H9 (cell line): ENCODE measurements around the gene PRR12. TPM values are rescaled to one million over a fixed set of nuclear protein-coding genes. Genes with fewer than 3 reads are reported as not detected.

ENCODE experiments used
- DNase-seq: peaks from one replicate; pipeline ENCODE4 v3.0.0-alpha.2; 2017
- H2AFZ ChIP-seq: one replicate; pipeline ENCODE4 v1.6.1; 2013; ENCODE audit warnings: mild to moderate bottlenecking, low read length, control low read depth, moderate library complexity
- H2AK5ac ChIP-seq: 2 replicates; pipeline ENCODE4 v1.6.1; 2013; ENCODE audit warnings: low read length, control low read depth, mixed read lengths; ENCODE audit not compliant: insufficient read length
- H2BK120ac ChIP-seq: one replicate; pipeline ENCODE4 v1.6.1; 2013; ENCODE audit warnings: low read depth, mild to moderate bottlenecking, low read length, control low read depth, inconsistent platforms; ENCODE audit not compliant: poor library complexity, severe bottlenecking
- H2BK12ac ChIP-seq: 2 replicates; pipeline ENCODE4 v1.6.1; 2013; ENCODE audit warnings: low read length, control low read depth, mixed read lengths, low read depth; ENCODE audit not compliant: insufficient read length
- H2BK15ac ChIP-seq: 2 replicates; pipeline ENCODE4 v1.6.1; 2013; ENCODE audit warnings: low read depth, low read length, control low read depth
- H2BK20ac ChIP-seq: one replicate; pipeline ENCODE4 v1.6.1; 2013; ENCODE audit warnings: low read depth, mild to moderate bottlenecking, low read length, control low read depth, inconsistent platforms; ENCODE audit not compliant: poor library complexity, severe bottlenecking
- H2BK5ac ChIP-seq: 2 replicates; pipeline ENCODE4 v1.6.1; 2013; ENCODE audit warnings: low read length, control low read depth, mixed read lengths; ENCODE audit not compliant: insufficient read length
- H3K14ac ChIP-seq: 2 replicates; pipeline ENCODE4 v1.6.1; 2013; ENCODE audit warnings: low read length, control low read depth; ENCODE audit not compliant: insufficient read depth
- H3K18ac ChIP-seq: 2 replicates; pipeline ENCODE4 v1.6.1; 2013; ENCODE audit warnings: low read depth, mild to moderate bottlenecking, mixed read lengths, low read length, control low read depth; ENCODE audit not compliant: insufficient read length
- H3K23ac ChIP-seq: 2 replicates; pipeline ENCODE4 v1.6.1; 2013; ENCODE audit warnings: low read length, control low read depth, mixed read lengths, low read depth; ENCODE audit not compliant: insufficient read length
- H3K23me2 ChIP-seq: 2 replicates; pipeline ENCODE4 v1.6.1; 2013; ENCODE audit warnings: low read depth, mild to moderate bottlenecking, mixed read lengths, low read length, control low read depth; ENCODE audit not compliant: insufficient read length, poor library complexity, severe bottlenecking
- H3K27ac ChIP-seq: 2 replicates; pipeline ENCODE4 v1.5.1; 2013; ENCODE audit warnings: low read length, control low read depth, mixed read lengths, low read depth; ENCODE audit not compliant: insufficient read length
- H3K27me3 ChIP-seq: 2 replicates; pipeline ENCODE4 v1.6.1; 2013; ENCODE audit warnings: low read length, control low read depth, inconsistent platforms; ENCODE audit not compliant: insufficient read depth
- H3K4ac ChIP-seq: 2 replicates; pipeline ENCODE4 v1.6.1; 2013; ENCODE audit warnings: low read depth, mild to moderate bottlenecking, control low read depth, inconsistent platforms, low read length, moderate library complexity
- H3K4me1 ChIP-seq: 2 replicates; pipeline ENCODE4 v1.6.1; 2013; ENCODE audit warnings: low read length, control low read depth, inconsistent platforms; ENCODE audit not compliant: insufficient read depth
- H3K4me2 ChIP-seq: 2 replicates; pipeline ENCODE4 v1.6.1; 2013; ENCODE audit warnings: low read length, control low read depth, mixed read lengths; ENCODE audit not compliant: insufficient read length, insufficient read depth
- H3K56ac ChIP-seq: 2 replicates; pipeline ENCODE4 v1.6.1; 2013; ENCODE audit warnings: low read depth, mild to moderate bottlenecking, mixed read lengths, low read length, control low read depth; ENCODE audit not compliant: insufficient read length
- H3K79me1 ChIP-seq: 2 replicates; pipeline ENCODE4 v1.6.1; 2013; ENCODE audit warnings: low read depth, mild to moderate bottlenecking, moderate library complexity, low read length, control low read depth, inconsistent platforms; ENCODE audit not compliant: insufficient read depth, poor library complexity, severe bottlenecking
- H3K79me2 ChIP-seq: 2 replicates; pipeline ENCODE4 v1.6.1; 2013; ENCODE audit warnings: low read length, control low read depth, inconsistent platforms; ENCODE audit not compliant: insufficient read depth
- H3K9ac ChIP-seq: 2 replicates; pipeline ENCODE4 v1.6.1; 2013; ENCODE audit warnings: low read length, control low read depth, mixed read lengths; ENCODE audit not compliant: insufficient read length; ENCODE audit errors: extremely low read depth
- H3K9me3 ChIP-seq: one replicate; pipeline ENCODE4 v1.6.1; 2013; ENCODE audit warnings: low read depth, low read length, inconsistent platforms; ENCODE audit not compliant: control insufficient read depth
- H3T11ph ChIP-seq: one replicate; pipeline ENCODE4 v1.6.1; 2013; ENCODE audit warnings: mild to moderate bottlenecking, low read length, control low read depth, inconsistent platforms
- H4K20me1 ChIP-seq: one replicate; pipeline ENCODE4 v1.6.1; 2013; ENCODE audit not compliant: control insufficient read depth, insufficient read length, insufficient read depth
- H4K5ac ChIP-seq: 2 replicates; pipeline ENCODE4 v1.6.1; 2013; ENCODE audit warnings: low read depth, mild to moderate bottlenecking, mixed read lengths, low read length, control low read depth; ENCODE audit not compliant: insufficient read length
- H4K8ac ChIP-seq: replicated peaks from 2 replicates; pipeline ENCODE4 v1.6.1; 2013; ENCODE audit warnings: low read length, control low read depth, mixed read lengths, low read depth; ENCODE audit not compliant: insufficient read length
- H4K91ac ChIP-seq: 2 replicates; pipeline ENCODE4 v1.6.1; 2013; ENCODE audit warnings: low read depth, mild to moderate bottlenecking, moderate library complexity, mixed read lengths, low read length, control low read depth; ENCODE audit not compliant: insufficient read length
- H3K27ac Mint-ChIP-seq, 3 experiments: 2 replicates in 2 of 3; 3 replicates in 1 of 3; pipeline ENCODE4 v1.8.0; 2020 to 2021; ENCODE audit warnings: mixed read lengths in 3 of 3, mild to moderate bottlenecking in 1 of 3, moderate library complexity in 1 of 3
- H3K27me3 Mint-ChIP-seq: 2 replicates; pipeline ENCODE4 v1.8.0; 2021; ENCODE audit warnings: low read depth, mild to moderate bottlenecking, moderate library complexity, mixed read lengths
- H3K36me3 Mint-ChIP-seq, 3 experiments: 2 replicates in 2 of 3; 3 replicates in 1 of 3; pipeline ENCODE4 v1.8.0; 2020 to 2021; ENCODE audit warnings: low read depth in 3 of 3, mixed read lengths in 3 of 3; ENCODE audit not compliant: insufficient read depth in 1 of 3
- H3K4me1 Mint-ChIP-seq, 2 experiments: 2 replicates each; pipeline ENCODE4 v1.8.0; 2020; ENCODE audit warnings: mixed read lengths in 2 of 2
- H3K4me3 Mint-ChIP-seq, 2 experiments: 2 replicates in 1 of 2; 3 replicates in 1 of 2; pipeline ENCODE4 v1.8.0; 2020 to 2021; ENCODE audit warnings: mild to moderate bottlenecking in 2 of 2, mixed read lengths in 2 of 2, moderate library complexity in 1 of 2
- H3K9me3 Mint-ChIP-seq, 2 experiments: 2 replicates in 1 of 2; 3 replicates in 1 of 2; pipeline ENCODE4 v1.8.0; 2020; ENCODE audit warnings: mild to moderate bottlenecking in 2 of 2, mixed read lengths in 2 of 2, moderate library complexity in 1 of 2
- CTCF ChIP-seq: fragments of 200-600 bp; sonication (generic); conservative IDR thresholded peaks from 3 replicates; pipeline ENCODE4 v1.8.0; 2021; ENCODE audit warnings: antibody characterized with exemption, mild to moderate bottlenecking
- WGBS: extraction: QIAGEN DNeasy Blood & Tissue Kit; methylation state at CpG from one replicate; pipeline ENCODE4 v1.1.7; 2013; ENCODE audit warnings: missing lambda C conversion rate, low lambda C conversion rate, mixed read lengths; ENCODE audit not compliant: insufficient read length; ENCODE audit errors: extremely low coverage; 5-methylcytosine and 5-hydroxymethylcytosine counted together
- total RNA-seq: library from RNA; stranded (reverse); gene quantifications from 2 replicates; pipeline ENCODE4 v1.2.1, GENCODE V29; 2021

The PRR12 gene
- total RNA-seq, 1 experiment from 2014 or later, result 65.9 TPM

- no peaks in the 10 kb centered on the region; the same call in 1 of the 2 replicates for H3K27me3 Mint-ChIP-seq
- no peak overlapping the region for H2AFZ ChIP-seq
- H3K23ac ChIP-seq, result no peak overlapping the region
- no peaks in the 10 kb centered on the region for H3K27me3 ChIP-seq
- no peak overlapping the region for H4K8ac ChIP-seq
- no peak overlapping the region for H3K27ac Mint-ChIP-seq
- H3K4me2 ChIP-seq, result no peak overlapping the region
- peaks cover 3% of the 10 kb centered on the region for H3K79me1 ChIP-seq
- peaks cover 2% of the 10 kb centered on the region for H3K23me2 ChIP-seq
- no peak overlapping the region for H4K91ac ChIP-seq
- no peak overlapping the region for H2BK5ac ChIP-seq
- H3K4ac ChIP-seq, result no peak overlapping the region
- TF ChIP-seq CTCF, result no peak
- H3K4me3 Mint-ChIP-seq, result no peak overlapping the region
- H3K36me3 Mint-ChIP-seq, result peaks cover 49 to 76% (median 69%) of the 10 kb centered on the region in 3 experiments
- H3K9me3 ChIP-seq, result no peaks in the 10 kb centered on the region
- H3K14ac ChIP-seq, result no peak overlapping the region
- H3K9me3 Mint-ChIP-seq, result no peaks in the 10 kb centered on the region
- H3K56ac ChIP-seq, result no peak overlapping the region
- no peaks in the 10 kb centered on the region for H4K20me1 ChIP-seq
- peaks cover 0 to 2% of the 10 kb centered on the region in 2 experiments; a peak in 1 of 4 replicates for H3K4me1 Mint-ChIP-seq
- no peak overlapping the region for H2BK12ac ChIP-seq
- H3K4me1 ChIP-seq, result no peaks in the 10 kb centered on the region
- no peak overlapping the region for H3K27ac ChIP-seq
- H2BK20ac ChIP-seq, result no peak overlapping the region
- no peak overlapping the region for H2BK120ac ChIP-seq
- no peak overlapping the region for H2BK15ac ChIP-seq
- no peak overlapping the region for H3K18ac ChIP-seq
- H4K5ac ChIP-seq, result no peak overlapping the region
- WGBS, result no CpG with 5 or more reads among the region's 23 CpGs
- H3K9ac ChIP-seq, result no peak overlapping the region
- H2AK5ac ChIP-seq, result no peak overlapping the region
- H3T11ph ChIP-seq, result no peak overlapping the region
- H3K79me2 ChIP-seq, result no peaks in the 10 kb centered on the region; the same call in 1 of the 2 replicates
- no peak for DNase-seq
These were observed 24.9 kb downstream of the PRR12 start for GRCh38 chr19:49615861-49616260.
